AG09319 (cell line): Measurements from ENCODE around the gene SDF2L1.
"Not testable (repeated sequence)": the region's sequence is repeated elsewhere in the genome, so short reads cannot be mapped to it uniquely, and the experiment has no call there.

Source experiments
- DNase-seq: peaks from one replicate; pipeline ENCODE4 v3.0.0-alpha.2; 2010; ENCODE audit warnings: low read depth; ENCODE audit errors: extremely low read depth
- TF ChIP-seq, protein P1 (sequence below): IDR thresholded peaks from 2 replicates; pipeline ENCODE4 v1.5.1; 2011; ENCODE audit warnings: low read depth, mild to moderate bottlenecking, inconsistent platforms, low read length, moderate library complexity

Gene SDF2L1

DNA sequence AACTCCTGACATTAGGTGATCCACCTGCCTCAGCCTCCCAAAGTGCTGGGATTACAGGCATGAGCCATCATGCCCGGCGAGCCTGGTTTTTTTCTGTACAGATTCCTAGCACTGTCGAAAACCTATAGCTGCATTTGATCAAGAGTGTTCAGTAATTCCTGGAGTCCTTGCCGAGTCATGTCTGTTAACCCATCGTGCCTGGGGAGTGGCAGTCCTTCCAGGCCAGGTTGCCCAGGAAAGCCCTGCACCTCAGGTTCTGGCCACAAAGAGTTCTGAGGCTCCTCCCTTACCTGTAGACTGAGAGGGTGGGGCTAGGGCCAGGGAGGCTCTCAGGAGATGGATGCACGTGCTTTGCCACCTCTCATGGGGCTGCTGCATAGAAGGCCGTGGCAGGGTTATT lies 29.2 kb upstream of the SDF2L1 start:
- DNase-seq = no peak
- TF ChIP-seq, protein P1, sequence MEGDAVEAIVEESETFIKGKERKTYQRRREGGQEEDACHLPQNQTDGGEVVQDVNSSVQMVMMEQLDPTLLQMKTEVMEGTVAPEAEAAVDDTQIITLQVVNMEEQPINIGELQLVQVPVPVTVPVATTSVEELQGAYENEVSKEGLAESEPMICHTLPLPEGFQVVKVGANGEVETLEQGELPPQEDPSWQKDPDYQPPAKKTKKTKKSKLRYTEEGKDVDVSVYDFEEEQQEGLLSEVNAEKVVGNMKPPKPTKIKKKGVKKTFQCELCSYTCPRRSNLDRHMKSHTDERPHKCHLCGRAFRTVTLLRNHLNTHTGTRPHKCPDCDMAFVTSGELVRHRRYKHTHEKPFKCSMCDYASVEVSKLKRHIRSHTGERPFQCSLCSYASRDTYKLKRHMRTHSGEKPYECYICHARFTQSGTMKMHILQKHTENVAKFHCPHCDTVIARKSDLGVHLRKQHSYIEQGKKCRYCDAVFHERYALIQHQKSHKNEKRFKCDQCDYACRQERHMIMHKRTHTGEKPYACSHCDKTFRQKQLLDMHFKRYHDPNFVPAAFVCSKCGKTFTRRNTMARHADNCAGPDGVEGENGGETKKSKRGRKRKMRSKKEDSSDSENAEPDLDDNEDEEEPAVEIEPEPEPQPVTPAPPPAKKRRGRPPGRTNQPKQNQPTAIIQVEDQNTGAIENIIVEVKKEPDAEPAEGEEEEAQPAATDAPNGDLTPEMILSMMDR = no peak

DNA sequence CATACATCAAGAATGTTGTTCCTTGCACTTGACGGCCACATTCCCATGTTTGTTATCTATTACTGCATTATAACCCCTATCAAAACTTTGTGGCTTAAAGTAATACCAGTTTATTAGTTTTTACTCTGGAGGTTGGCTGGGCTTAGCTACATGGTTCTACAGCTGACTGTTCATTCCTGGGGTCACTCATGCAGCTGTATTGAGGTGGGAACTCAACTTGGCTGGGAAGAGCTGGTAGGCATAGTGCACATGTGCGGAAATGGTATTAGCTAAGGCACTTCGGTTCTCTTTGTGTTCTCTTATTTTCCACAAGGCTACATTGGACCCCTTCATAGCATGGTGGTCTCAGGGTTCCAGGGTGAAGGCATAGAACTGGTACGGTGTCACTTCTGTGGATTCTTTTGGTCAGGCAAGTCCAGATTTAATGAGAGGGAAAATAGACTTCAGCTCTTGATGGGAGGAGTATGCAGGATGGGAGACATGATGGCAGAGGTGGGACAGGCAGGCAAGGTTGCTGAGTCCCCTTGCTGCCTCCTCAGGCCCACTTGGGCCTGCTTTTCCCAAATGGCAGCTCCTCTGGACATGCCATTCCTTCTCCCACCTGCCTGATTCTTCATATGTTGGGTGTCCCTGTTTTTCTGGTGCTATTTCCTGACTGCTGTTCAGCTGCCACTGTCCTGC lies 28.4 kb upstream of the SDF2L1 start:
- no peak for DNase-seq
- TF ChIP-seq, protein P1 = no peak

DNA sequence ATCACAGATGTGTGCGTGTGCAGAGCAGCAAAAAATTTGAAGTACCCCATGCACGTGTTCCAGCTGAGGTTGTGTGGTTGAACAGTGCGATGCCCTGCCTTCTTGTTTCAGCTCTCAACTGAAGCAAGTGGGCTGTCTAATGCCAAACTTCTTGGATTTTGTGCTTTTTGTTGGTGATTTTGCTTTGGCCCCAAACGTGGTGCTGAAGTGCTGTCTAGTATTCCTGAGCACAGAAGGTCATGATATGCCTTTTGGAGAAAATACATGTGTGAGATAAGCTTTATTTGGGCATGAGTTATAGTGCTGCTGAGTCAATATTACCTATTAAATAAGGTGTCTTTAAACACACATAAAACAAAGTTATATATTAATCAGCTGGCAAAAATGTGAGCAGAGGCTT lies 26.4 kb upstream of the SDF2L1 start:
- TF ChIP-seq, protein P1 = no peak

DNA sequence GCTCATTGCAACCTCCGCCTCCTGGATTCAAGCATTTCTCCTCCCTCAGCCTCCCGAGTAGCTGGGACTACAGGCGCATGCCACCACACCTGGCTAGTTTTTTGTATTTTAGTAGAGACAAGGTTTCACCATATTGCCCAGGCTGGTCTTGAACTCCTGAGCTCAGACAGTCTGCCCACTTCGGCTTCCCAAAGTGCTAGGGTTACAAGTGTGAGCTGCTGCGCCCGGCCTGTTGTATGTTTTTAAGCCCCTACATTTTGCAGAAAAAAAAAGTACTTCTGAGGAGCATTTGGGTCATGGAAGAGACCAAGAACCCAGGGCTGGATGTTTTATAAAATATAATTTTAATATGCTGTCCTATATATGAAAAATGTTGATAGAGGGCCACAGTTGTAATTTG lies 24.8 kb upstream of the SDF2L1 start:
- not testable (repeated sequence) for DNase-seq

More for the DNA sequence above, 26.4 kb upstream of the SDF2L1 start:
- no peak for DNase-seq

- no peak for DNase-seq
- TF ChIP-seq, protein P1 = no peak
These were observed 21.1 kb upstream of the SDF2L1 start for GRCh38 chr22:21621025-21621424.

DNA sequence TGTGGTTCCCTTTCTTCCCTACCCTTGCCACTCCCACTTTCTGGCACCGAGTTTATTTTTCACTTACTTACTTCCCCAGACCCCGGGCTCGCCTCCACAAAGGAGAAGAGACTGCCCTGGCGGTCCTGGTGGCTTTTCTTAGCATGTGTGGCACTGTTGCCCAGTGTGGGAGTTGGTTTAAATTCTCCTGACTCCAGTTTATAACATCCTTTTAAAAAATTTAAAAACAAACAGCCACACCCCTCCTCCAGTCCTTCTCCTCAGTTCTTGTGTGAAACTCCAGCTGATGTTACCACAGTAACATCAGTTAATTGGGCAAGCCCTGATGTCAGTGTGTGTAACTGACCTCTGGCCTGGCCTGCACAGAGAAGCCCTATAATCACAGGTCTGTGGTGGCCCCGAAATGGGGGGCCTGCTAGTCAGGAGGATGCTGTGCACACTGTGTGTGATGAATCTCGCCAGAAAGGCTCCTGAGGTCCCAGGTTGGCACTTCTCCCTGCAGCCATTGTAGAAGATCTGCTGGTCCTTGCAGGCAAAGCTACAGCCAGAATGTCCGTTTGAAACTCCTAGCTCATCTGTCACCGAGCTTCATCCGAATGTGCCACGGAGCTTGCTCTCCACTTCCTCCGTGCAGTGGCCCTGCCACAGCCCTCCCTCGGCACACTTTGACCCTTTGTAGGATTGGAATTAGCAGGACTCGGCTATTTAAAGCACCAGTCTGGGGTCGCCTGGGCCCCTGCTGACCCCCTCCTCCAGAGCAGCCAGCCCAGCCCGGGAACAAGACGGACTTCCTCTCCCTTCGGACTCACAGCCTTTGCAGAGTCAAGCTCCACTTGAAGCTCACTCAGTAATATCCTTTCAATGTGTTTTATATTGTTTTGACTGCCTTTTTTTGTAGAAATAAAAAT lies 19.8 kb upstream of the SDF2L1 start:
- TF ChIP-seq, protein P1 = no peak
- no peak for DNase-seq

DNA sequence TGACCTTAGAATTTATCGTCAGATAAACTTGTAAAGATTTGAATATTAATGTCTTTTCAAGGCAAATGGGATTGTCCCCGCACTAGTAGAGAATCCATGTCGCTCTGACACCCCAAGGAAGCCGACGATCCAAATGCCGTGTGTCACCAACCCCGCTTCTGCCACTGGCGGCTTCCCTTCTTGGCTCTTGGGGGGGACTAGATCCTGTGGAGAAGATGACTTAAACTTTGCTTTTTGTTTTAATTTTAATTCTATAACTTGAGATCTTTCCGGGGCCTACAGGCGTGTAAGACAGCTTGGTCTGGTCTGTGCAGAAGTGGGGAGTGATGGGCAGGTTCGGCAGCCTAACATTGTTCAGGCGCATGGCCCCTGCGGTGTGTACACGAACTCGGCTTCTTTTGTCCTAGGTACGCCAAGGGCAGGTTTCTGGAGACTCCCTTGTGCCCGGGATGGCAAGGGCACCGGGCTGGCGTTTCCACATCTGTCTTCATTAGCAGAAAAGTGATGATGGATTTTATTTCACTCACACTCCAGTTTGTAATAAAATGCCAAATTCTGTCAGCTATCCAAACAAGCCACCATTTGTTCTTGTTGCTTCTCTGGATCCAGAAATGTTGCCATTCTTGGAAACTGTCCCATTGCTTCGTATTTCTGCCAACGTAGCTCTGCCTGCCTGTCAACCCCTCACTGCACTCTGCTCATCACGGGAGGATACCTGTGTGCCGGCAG lies 19.0 kb upstream of the SDF2L1 start:
- TF ChIP-seq, protein P1 = no peak
- no peak for DNase-seq
